Measurements from ENCODE around the gene GATAD2A. TPM values are rescaled to one million over a fixed set of nuclear protein-coding genes. Genes with fewer than 3 reads are reported as not detected.
A peak's percentile ranks its signal among the peaks of the same experiment; 100 is the strongest.

GATAD2A gene
- total and polyA plus RNA-seq, 2 of the 13 experiments (the other 11 are each of a cell fraction or from before 2014, with no cell fraction given) = 16.8 to 28.6 TPM

DNA sequence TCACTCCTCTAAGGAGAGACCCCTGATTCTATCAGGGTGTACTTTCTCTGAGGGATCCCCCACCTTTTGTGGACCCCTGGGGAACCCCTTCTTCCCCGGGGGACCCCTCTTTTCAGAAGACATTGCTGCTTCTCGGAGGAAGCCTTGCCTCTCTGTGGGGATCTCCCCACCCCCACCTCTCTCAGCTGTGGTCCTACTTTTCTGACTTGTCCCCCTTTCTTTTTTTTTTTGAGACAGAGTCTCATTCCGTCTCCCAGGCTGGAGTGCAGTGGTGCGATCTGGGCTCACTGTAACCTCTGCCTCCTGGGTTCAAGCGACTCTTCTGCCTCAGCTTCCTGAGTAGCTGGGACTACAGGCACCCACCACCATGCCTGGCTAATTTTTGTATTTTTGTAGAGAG is 18.4 kb upstream of the GATAD2A start:
- no peak for DNase-seq (ENCODE audit: low spot score)
- intact Hi-C loops (cut with micrococcal nuclease; ENCODE audit: unreplicated experiment) (no loop called here), in situ Hi-C loops (cut with HindIII; ENCODE audit: extremely low pct_ligation_motif_present, low pct_unique_long_range_greater_than_20kb) (no loop called here)
- TF ChIP-seq ZKSCAN5 (CRISPR knock-in tag; IDR thresholded peaks at IDR 0.05) (no peak), FOXA1 (IDR thresholded peaks at IDR 0.05) (no peak), FOXA1 (CRISPR knock-in tag; IDR thresholded peaks at IDR 0.05) (no peak), ZNF180 (CRISPR knock-in tag; IDR thresholded peaks at IDR 0.05; ENCODE audit: borderline replicate concordance, low read depth) (no peak), GTF2F1 (IDR thresholded peaks at IDR 0.05; ENCODE audit: low read length) (no peak), MATR3 (CRISPR knock-in tag; IDR thresholded peaks at IDR 0.05) (no peak), FLYWCH1 (CRISPR knock-in tag; IDR thresholded peaks at IDR 0.05) (no peak), DPF2 (CRISPR knock-in tag; IDR thresholded peaks at IDR 0.05; ENCODE audit: borderline replicate concordance, low read depth) (no peak), ZBTB25 (CRISPR knock-in tag; IDR thresholded peaks at IDR 0.05) (no peak), ZNF816 (CRISPR knock-in tag; IDR thresholded peaks at IDR 0.05; ENCODE audit: borderline replicate concordance) (no peak), KMT2B (CRISPR knock-in tag; IDR thresholded peaks at IDR 0.05) (no peak)
- TF ChIP-seq, protein P1, sequence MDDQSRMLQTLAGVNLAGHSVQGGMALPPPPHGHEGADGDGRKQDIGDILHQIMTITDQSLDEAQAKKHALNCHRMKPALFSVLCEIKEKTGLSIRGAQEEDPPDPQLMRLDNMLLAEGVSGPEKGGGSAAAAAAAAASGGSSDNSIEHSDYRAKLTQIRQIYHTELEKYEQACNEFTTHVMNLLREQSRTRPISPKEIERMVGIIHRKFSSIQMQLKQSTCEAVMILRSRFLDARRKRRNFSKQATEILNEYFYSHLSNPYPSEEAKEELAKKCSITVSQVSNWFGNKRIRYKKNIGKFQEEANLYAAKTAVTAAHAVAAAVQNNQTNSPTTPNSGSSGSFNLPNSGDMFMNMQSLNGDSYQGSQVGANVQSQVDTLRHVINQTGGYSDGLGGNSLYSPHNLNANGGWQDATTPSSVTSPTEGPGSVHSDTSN (CRISPR knock-in tag; IDR thresholded peaks at IDR 0.05; ENCODE audit: borderline replicate concordance) = no peak
- Histone ChIP-seq H3K9ac (ENCODE audit: insufficient read depth, low read depth, low read length) (peak overlapping the region; percentile 89), H2AFZ (ENCODE audit: low read length) (no peak overlapping the region), H4K20me1 (ENCODE audit: insufficient read depth, low read length) (no peaks in the 10 kb centered on the region), H3K4me3 (replicated peaks in 1 of 3; ENCODE audit: insufficient read depth in 1 of 3, low read depth in 2 of 3, low read length in 3 of 3) (peak overlapping the region; percentile 73 to 87 (median 75)), H3K36me3 (replicated peaks in 1 of 2; ENCODE audit: control insufficient read depth in 1 of 2, insufficient read depth in 2 of 2, low read length in 2 of 2) (no peaks in the 10 kb centered on the region), H3K4me1 (ENCODE audit: insufficient read depth, low read length) (peaks cover 63% of the 10 kb centered on the region), H3K27me3 (ENCODE audit: control insufficient read depth in 1 of 2, insufficient read depth in 2 of 2, low read length in 2 of 2) (no peaks in the 10 kb centered on the region; a peak in 1 of 5 replicates), H3K79me2 (ENCODE audit: insufficient read depth, low read length) (peaks cover 52% of the 10 kb centered on the region), H3K9me3 (ENCODE audit: low read length) (no peaks in the 10 kb centered on the region), H3K27ac (ENCODE audit: extremely low read length, insufficient read depth, low read length) (peak overlapping the region; percentile 86), H3K4me2 (ENCODE audit: low read depth, low read length) (peak overlapping the region; percentile 82)
- no peak for ATAC-seq
- no peak for FAIRE-seq
- BruUV-seq (replicated peaks) = no TSS peak
- WGBS (ENCODE audit: low lambda C conversion rate) = 76% methylated on average over 5 of the region's 5 CpGs
- ChIA-PET CTCF (ENCODE audit: low intra/inter-chr PET ratio, low total read pairs) (no interaction called here), POLR2A (no interaction called here)
